ENCODE data around the gene LTF. TPM values are rescaled to one million over a fixed set of nuclear protein-coding genes. Genes with fewer than 3 reads are reported as not detected.

LTF gene
- total and polyA plus RNA-seq, 2 donors (not counting 1 experiment from before 2014, with no cell fraction given): 0.22 TPM; not detected in 1

- no peaks in the 10 kb centered on the region for H3K27me3 Mint-ChIP-seq
- H3K79me2 ChIP-seq (ENCODE audit: control insufficient read depth, insufficient read depth, low read length): no peaks in the 10 kb centered on the region
- H3K4me2 ChIP-seq (replicated peaks; ENCODE audit: low read depth, low read length, poor library complexity, severe bottlenecking): no peak overlapping the region
- H3K4me3 Mint-ChIP-seq: no peak overlapping the region
- H2AFZ ChIP-seq (ENCODE audit: insufficient read depth, low read depth, low read length, poor library complexity, severe bottlenecking): no peak overlapping the region
- no peaks in the 10 kb centered on the region for H3K9me3 Mint-ChIP-seq (ENCODE audit: insufficient read depth)
- DNase-seq: no peak
- H3K4me1 ChIP-seq (ENCODE audit: control insufficient read depth in 2 of 2, insufficient read depth in 2 of 2, low read length in 2 of 2): no peaks in the 10 kb centered on the region
- no peaks in the 10 kb centered on the region for H4K20me1 ChIP-seq (ENCODE audit: control insufficient read depth, insufficient read depth, low read length, poor library complexity, severe bottlenecking)
- no peak overlapping the region for H3K27ac ChIP-seq (ENCODE audit: low read length in 2 of 2)
- no peak for ATAC-seq (ENCODE audit: low read depth)
- TF ChIP-seq EZH2 (IDR thresholded peaks at IDR 0.05; ENCODE audit: borderline replicate concordance, insufficient read depth, low read depth, low read length, poor library complexity, severe bottlenecking) (no peak), CTCF (IDR thresholded peaks at IDR 0.05) (no peak)
- no peaks in the 10 kb centered on the region for H3K27me3 ChIP-seq (replicated peaks in 1 of 4; ENCODE audit: control extremely low read depth in 1 of 4, control insufficient read depth in 3 of 4, insufficient read depth in 4 of 4, low read length in 3 of 4)
- no peaks in the 10 kb centered on the region for H3K4me1 Mint-ChIP-seq
- WGBS (ENCODE audit: insufficient coverage): 95% methylated on average over 3 of the region's 5 CpGs
- no peaks in the 10 kb centered on the region for H3K9me3 ChIP-seq (ENCODE audit: control extremely low read depth in 1 of 3, control insufficient read depth in 2 of 3, insufficient read depth in 1 of 3, low read length in 2 of 3)
- intact Hi-C loops (cut with micrococcal nuclease): no loop called here
- no peak overlapping the region for H3K4me3 ChIP-seq (ENCODE audit: control extremely low read depth in 1 of 5, extremely low read depth in 1 of 5, insufficient read depth in 1 of 5, low read depth in 2 of 5, low read length in 4 of 5)
- no peak overlapping the region for H3K9ac ChIP-seq (ENCODE audit: low read length)
- no peak overlapping the region for H3K27ac Mint-ChIP-seq
- H3K36me3 ChIP-seq (replicated peaks in 1 of 2; ENCODE audit: control extremely low read depth in 1 of 2, control insufficient read depth in 1 of 2, extremely low read depth in 1 of 2, insufficient read depth in 2 of 2, low read length in 1 of 2): no peaks in the 10 kb centered on the region
- ChIA-PET POLR2A (no interaction called here), CTCF (interaction anchor here (0.9 to 1.0 kb wide), 2 partner anchors 63 to 147 kb away, joined by 3 to 4 read pairs; no protein-coding TSS in a partner anchor)
Measured at GRCh38 chr3:46423588-46423987, 41.1 kb downstream of the LTF start.

- ATAC-seq (ENCODE audit: low read depth): no peak
- Mint-ChIP-seq H3K27ac (no peak overlapping the region), H3K27me3 (no peaks in the 10 kb centered on the region), H3K9me3 (ENCODE audit: insufficient read depth) (no peaks in the 10 kb centered on the region), H3K4me1 (no peaks in the 10 kb centered on the region), H3K4me3 (no peak overlapping the region)
- no peak overlapping the region for H2AFZ ChIP-seq (ENCODE audit: insufficient read depth, low read depth, low read length, poor library complexity, severe bottlenecking)
- no peak overlapping the region for H3K4me2 ChIP-seq (replicated peaks; ENCODE audit: low read depth, low read length, poor library complexity, severe bottlenecking)
- no peaks in the 10 kb centered on the region for H3K79me2 ChIP-seq (ENCODE audit: control insufficient read depth, insufficient read depth, low read length)
- H3K27me3 ChIP-seq (replicated peaks in 1 of 4; ENCODE audit: control extremely low read depth in 1 of 4, control insufficient read depth in 3 of 4, insufficient read depth in 4 of 4, low read length in 3 of 4): no peaks in the 10 kb centered on the region
- no peak overlapping the region for H3K27ac ChIP-seq (ENCODE audit: low read length in 2 of 2)
- H4K20me1 ChIP-seq (ENCODE audit: control insufficient read depth, insufficient read depth, low read length, poor library complexity, severe bottlenecking): no peaks in the 10 kb centered on the region
- TF ChIP-seq EZH2 (IDR thresholded peaks at IDR 0.05; ENCODE audit: borderline replicate concordance, insufficient read depth, low read depth, low read length, poor library complexity, severe bottlenecking): no peak
- TF ChIP-seq CTCF (IDR thresholded peaks at IDR 0.05): no peak
- intact Hi-C loops (cut with micrococcal nuclease): no loop called here
- H3K4me3 ChIP-seq (ENCODE audit: control extremely low read depth in 1 of 5, extremely low read depth in 1 of 5, insufficient read depth in 1 of 5, low read depth in 2 of 5, low read length in 4 of 5): no peak overlapping the region
- H3K4me1 ChIP-seq (ENCODE audit: control insufficient read depth in 2 of 2, insufficient read depth in 2 of 2, low read length in 2 of 2): no peaks in the 10 kb centered on the region
- POLR2A ChIA-PET: no interaction called here
- CTCF ChIA-PET: no interaction called here
- H3K9me3 ChIP-seq (ENCODE audit: control extremely low read depth in 1 of 3, control insufficient read depth in 2 of 3, insufficient read depth in 1 of 3, low read length in 2 of 3): no peaks in the 10 kb centered on the region
- no peaks in the 10 kb centered on the region for H3K36me3 ChIP-seq (replicated peaks in 1 of 2; ENCODE audit: control extremely low read depth in 1 of 2, control insufficient read depth in 1 of 2, extremely low read depth in 1 of 2, insufficient read depth in 2 of 2, low read length in 1 of 2)
- no peak for DNase-seq
- 92% methylated on average over 6 of the region's 6 CpGs for WGBS (ENCODE audit: insufficient coverage)
- H3K9ac ChIP-seq (ENCODE audit: low read length): no peak overlapping the region
Measured at GRCh38 chr3:46422617-46423016, 42.1 kb downstream of the LTF start.
